GM18870 (cell line): ENCODE measurements around the gene FBXO17.
"Not testable (repeated sequence)": the region's sequence is repeated elsewhere in the genome, so short reads cannot be mapped to it uniquely, and the experiment has no call there.

Experiments
- ATAC-seq: cut with Tn5 transposase; IDR thresholded peaks from one replicate; pipeline ENCODE4 v1.9.1; 2021; ENCODE audit warnings: moderate library complexity; ENCODE audit not compliant: unreplicated experiment

FBXO17 gene, protein sequence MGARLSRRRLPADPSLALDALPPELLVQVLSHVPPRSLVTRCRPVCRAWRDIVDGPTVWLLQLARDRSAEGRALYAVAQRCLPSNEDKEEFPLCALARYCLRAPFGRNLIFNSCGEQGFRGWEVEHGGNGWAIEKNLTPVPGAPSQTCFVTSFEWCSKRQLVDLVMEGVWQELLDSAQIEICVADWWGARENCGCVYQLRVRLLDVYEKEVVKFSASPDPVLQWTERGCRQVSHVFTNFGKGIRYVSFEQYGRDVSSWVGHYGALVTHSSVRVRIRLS

DNA sequence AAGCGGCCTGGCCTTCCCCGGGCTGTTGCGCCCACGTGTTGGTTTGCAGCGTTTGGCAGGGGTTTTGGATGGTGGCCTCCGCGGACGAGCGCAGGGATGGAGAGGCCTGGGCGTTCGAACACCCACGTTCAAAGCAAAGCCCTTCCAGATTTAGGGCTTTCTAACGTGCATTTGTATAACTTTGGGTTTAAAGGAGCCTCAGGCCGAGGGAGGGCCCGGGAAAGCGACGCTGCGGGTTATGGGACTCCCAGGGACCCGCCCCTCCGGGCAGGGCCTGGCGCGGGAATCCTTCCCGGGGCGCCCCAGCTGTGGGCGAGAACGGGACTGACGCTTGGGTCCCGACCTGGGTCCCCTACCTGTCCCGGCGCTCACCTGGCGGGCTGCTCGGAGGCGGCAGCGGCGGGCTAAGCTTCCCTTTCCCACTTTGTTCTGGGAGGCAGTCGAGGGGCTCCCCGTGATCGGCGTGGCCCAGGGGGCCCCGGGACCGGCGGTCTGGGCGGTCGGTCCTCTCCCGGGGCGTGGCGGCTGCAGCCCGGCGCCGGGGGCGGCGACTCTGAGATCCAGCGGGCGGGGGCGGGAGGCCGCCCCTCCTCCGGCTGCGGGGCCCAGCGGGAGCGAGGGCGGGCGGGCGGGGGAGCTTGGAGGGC is at the start of gene FBXO17:
TSS of gene FBXO17 (minus strand) at position 529 of the 647 bp plus-strand sequence. CDS start 25,423 bp downstream, outside the sequence.
- no peak for ATAC-seq

GRCh38 chr19:39024875-39025641 is 49.5 kb upstream of the FBXO17 start:
- ATAC-seq, result no peak

DNA sequence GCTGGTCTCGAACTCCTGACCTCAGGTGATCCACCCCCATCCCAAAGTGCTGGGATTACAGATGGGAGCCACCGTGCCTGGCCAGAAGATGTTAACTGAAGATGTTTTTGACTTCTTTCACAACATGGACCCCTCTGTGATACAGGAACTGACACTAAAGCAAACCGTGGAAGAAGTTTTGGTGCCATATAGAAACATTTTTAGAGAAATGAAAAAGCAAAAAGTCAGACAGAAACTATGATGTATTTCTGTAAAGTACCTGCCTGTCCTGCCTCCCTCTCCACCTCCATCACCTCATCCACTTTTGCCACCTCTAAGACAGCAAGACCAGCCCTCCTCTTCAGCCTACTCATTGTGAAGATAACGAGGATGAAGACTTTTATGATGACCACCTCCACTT is 45.5 kb upstream of the FBXO17 start:
- no peak for ATAC-seq

GRCh38 chr19:39017646-39018045 is 42.1 kb upstream of the FBXO17 start:
- ATAC-seq, result no peak

- ATAC-seq, result no peak
These were observed 41.5 kb upstream of the FBXO17 start for GRCh38 chr19:39017026-39017425.

DNA sequence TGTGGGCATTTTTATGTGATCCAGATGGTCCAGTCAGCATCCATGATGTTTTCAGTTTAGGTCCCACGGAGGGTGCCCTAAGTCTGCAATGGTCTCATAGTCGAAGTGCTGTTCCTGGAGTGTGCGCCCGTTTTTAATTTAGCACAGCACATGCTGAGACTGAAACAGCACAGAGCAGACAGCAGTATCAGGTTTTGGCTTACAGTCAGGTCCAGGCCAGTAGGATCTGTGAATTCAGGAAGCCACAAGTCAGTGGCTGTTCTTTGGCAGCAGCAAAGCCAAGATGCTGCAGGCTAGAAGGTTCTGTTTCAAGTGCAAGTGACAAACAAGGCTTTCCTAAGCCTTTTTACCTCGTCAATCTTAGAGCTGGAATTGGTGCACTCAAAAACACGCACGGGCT is 38.5 kb upstream of the FBXO17 start:
- ATAC-seq, result no peak

DNA sequence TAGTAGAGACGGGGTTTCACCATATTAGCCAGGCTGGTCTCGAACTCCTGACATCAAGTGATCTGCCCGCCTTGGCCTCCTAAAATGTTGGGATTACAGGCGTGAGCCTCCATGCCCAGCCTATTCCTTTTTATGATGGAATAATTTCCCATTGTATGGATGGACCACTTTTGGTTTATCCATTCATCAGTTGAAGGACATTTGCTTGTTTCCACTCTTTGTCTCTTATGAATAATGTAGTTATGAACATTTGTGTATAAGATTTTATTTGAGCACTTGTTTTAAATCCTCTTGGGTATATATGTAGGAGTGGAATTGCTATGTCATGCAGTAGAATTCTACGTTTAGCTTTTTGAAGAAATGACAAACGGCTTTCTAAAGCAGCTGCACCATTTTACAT is 33.5 kb upstream of the FBXO17 start:
- ATAC-seq, result no peak

- no peak for ATAC-seq
These were observed 32.6 kb upstream of the FBXO17 start for GRCh38 chr19:39008137-39008536.

DNA sequence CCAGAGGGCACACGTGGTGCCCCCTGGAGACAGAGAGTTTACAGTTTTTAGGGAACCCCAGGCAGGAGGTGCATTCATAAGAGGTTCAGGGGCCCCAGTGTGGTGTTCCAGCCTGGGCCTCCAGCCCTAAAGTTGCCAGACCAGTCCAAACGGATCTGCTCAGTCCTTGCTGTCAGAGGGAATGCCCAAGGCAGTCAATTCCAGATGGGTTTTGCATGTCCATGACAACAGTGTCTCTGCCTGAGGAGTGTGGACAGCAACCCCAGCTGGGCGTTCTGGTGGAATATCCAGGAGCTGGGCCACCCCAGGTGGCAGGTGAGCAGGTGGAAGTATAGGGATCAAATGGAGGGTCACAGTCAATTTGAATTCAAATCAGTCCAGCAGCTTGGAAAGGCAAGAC is 31.6 kb upstream of the FBXO17 start:
- ATAC-seq, result no peak

DNA sequence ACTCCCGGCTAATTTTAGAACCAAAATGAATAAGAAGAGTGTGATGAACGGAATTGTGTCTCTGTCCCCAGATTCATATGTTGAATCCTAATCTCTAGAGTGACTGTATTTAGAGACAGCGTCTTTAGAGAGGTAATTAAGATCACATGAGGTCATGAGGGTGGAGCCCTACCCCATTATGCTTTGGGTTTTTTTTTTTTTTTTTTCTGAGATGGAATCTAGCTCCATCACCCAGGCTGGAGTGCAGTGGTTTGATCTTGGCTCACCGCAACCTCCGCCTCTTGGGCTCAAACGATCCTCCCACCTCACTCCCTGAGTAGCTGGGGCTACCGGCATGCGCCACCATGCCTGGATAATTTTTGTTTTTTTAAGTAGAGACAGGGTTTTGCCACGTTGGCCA is 28.9 kb upstream of the FBXO17 start:
- no peak for ATAC-seq

DNA sequence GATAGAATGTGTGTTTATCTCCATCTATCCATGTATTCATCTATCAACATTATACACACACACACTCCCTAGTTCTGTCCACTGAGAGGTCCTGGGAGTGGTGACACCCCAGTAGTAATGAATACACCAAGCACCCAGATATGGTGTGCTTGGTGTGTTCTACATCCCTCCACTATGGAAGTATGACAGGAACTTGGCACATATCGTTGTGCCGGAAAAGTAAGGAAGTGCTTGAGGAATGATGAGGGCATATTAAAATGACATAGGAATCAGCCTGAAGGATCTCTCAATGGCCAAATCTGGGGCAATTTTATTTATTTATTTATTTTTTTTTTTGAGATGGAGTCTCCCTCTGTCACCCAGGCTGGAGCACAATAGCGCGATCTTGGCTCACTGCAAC is 28.3 kb upstream of the FBXO17 start:
- no peak for ATAC-seq

GRCh38 chr19:39003188-39003587 is 27.6 kb upstream of the FBXO17 start:
- ATAC-seq, result no peak

DNA sequence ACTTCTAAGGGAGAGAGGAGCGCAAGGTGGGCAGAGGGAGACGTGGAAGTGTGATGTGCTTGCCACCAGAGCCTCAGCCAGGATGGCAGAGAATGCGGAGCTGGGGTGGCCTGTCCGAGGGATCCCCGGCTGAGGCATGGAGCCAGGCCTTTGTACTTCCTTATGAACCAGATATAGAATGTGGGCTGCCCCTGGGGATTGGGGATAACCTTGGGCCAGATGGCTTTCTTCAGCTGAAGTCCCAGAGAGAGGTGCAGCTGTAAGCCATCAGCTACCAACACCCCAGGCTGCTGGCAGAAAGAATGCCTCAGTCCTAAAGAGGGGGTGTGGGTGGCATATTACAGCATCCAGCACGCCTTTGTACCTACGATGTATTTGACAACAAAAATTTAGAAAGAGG is 25.5 kb upstream of the FBXO17 start:
- no peak for ATAC-seq

DNA sequence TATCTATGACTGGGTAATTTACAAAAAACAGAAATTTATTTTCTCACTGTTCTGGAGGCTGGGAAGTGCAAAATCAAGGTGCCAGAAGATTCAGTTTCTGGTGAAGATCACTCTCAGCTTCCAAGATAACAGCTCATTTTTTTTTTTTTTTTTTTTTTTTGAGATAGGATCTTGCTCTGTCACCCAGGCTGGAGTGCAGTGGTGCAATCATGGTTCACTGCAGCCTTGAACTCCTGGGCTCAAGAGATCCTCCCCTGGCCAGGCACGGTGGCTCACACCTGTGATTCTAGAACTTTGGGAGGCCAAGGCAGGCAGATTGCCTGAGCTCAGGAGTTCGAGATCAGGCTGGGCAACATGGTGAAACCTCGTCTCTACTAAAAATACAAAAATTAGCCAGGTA is 22.0 kb upstream of the FBXO17 start:
- ATAC-seq, result not testable (repeated sequence)

GRCh38 chr19:38993271-38993670 is 17.7 kb upstream of the FBXO17 start:
- no peak for ATAC-seq

- no peak for ATAC-seq
These were observed 15.6 kb upstream of the FBXO17 start for GRCh38 chr19:38990949-38991697.

- ATAC-seq, result not testable (repeated sequence)
These were observed 14.1 kb upstream of the FBXO17 start for GRCh38 chr19:38989614-38990013.

DNA sequence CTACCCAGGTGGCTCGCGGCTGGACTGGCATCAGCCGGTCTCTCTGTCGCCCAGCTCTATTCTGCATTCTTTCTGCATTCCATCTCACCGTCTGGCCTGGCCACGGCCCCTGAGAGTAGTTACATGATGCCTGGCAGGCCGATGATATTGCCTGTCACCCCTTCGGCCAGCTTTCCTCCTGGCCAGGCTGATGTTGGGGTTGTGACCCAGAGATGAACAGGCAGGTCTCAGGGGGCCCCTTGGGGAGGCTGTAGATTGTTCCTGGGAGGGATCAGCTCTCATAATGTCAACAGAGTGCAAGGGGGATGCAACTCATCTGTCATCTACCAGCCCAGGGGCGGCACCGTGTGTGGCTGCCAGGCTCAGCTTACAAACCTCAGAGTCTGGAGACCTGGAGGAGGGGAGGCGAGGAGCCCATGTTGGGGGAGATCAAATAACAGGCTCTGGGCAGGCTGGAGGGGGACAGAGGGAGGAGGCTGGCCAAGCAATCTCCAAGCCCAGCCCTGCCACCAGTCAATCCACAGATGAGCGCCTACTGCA is 13.6 kb upstream of the FBXO17 start:
- ATAC-seq, result no peak

- ATAC-seq, result not testable (repeated sequence)
These were observed 13.1 kb upstream of the FBXO17 start for GRCh38 chr19:38988627-38989026.

- ATAC-seq, result not testable (repeated sequence)
These were observed 12.2 kb upstream of the FBXO17 start for GRCh38 chr19:38987745-38988144.

DNA sequence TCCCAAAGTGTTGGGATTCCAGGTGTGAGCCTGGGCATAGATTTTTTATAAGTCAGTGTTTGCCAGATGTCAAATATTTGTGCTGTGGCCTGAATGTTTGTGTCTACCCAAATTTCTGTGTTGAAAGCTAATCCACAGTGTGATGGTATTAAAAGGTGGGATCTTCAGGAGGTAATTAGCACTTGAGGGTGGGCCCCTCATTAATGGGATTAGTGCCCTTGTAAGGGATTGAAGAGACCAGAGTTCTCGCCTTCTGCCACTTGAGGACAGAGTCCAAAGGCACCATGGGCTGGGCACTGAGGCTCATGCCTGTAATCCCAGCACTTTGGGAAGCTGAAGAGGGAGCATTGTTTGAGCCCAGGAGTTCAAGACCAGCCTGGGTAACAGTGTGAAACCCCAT is 9.7 kb upstream of the FBXO17 start:
- no peak for ATAC-seq
